Hindlimb muscle (tissue), 1 donor: ENCODE results near the gene CGB3. TPM values are rescaled to one million over a fixed set of nuclear protein-coding genes. Genes with fewer than 3 reads are reported as not detected.
A peak's percentile ranks its signal among the peaks of the same experiment; 100 is the strongest.

Experiments used
- DNase-seq: peaks from one replicate; pipeline ENCODE4 v3.0.0-alpha.2; 2013
- polyA plus RNA-seq: library from polyadenylated mRNA; unstranded; fragments of 120-200 nt; gene quantifications from one replicate; pipeline ENCODE4 v1.2.1, GENCODE V29; 2013; ENCODE audit not compliant: insufficient read length

Gene CGB3
- polyA plus RNA-seq, 1 donor: not detected

DNA sequence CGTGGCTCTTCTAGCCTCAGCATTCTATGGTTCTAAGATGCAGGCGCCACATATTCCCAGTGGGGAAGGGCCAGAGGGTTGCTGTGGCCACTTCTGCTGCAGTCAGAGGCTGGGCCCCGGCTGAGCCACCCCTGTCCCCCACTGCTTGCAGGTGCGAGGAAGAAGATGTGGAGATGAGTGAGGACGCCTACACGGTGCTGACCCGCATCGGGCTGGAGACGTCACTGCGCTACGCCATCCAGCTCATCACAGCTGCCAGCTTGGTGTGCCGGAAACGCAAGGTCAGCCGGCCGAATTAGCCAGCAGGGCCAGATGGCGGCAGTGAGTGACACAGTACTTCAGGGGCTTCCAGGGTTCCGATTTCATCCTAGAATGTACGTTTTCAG is 9.3 kb downstream of the CGB3 start:
- no peak for DNase-seq

- DNase-seq: no peak
Observed at GRCh38 chr19:49014123-49014869, 9.8 kb downstream of the CGB3 start.

DNA sequence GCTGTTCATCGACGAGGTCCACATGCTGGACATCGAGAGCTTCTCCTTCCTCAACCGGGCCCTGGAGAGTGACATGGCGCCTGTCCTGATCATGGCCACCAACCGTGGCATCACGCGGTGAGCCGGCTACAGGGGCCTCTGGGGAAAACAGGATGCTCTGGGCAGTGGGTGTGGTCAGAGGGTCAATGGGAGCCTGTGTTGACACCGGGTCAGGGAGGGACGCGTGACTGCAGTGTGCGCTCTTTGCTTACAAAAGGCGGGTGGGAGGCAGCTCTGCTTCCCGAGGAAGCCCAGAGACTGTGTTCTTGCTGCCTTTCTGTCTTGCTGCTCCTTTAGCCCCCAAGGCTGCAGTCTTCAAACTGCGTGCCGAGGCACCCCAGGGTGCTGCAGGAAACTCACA is 12.9 kb downstream of the CGB3 start:
- DNase-seq: no peak

- no peak for DNase-seq
Observed at GRCh38 chr19:49010453-49010852, 13.7 kb downstream of the CGB3 start.

GRCh38 chr19:49009828-49010227 is 14.3 kb downstream of the CGB3 start:
- DNase-seq: no peak

DNA sequence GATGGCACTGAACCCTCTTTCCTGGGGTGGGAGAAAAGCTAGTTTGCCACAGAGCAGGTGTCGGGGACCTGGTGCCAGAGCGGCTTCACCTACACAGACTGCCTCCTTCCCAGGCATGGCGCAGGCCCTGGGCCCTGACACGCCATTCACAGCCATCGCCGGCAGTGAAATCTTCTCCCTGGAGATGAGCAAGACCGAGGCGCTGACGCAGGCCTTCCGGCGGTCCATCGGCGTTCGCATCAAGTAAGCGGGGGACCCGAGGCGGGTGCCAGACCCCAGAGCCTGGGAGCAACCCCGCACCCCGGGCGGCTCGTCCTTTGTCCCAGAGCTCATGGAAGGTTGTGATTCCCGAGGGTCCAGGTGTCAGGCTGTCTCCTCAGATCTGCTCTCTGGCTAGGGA is 17.2 kb downstream of the CGB3 start:
- no peak for DNase-seq

GRCh38 chr19:49004964-49005614 is 19.0 kb downstream of the CGB3 start:
- no peak for DNase-seq

DNA sequence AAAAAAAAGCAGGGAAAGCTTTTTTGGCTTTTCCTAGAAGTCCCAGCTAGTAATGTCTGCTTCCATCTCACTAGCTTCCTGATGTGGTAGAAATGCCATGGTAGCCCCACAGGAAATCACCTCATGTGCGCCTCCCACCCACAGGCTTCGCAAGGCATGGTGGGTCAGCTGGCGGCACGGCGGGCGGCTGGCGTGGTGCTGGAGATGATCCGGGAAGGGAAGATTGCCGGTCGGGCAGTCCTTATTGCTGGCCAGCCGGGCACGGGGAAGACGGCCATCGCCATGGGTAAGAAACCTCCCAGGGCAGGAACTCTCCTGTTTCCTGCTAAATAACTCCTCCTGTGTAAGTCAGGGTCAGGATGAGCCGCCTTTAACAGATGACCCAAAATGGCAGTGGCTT is 20.0 kb downstream of the CGB3 start:
- no peak for DNase-seq

DNA sequence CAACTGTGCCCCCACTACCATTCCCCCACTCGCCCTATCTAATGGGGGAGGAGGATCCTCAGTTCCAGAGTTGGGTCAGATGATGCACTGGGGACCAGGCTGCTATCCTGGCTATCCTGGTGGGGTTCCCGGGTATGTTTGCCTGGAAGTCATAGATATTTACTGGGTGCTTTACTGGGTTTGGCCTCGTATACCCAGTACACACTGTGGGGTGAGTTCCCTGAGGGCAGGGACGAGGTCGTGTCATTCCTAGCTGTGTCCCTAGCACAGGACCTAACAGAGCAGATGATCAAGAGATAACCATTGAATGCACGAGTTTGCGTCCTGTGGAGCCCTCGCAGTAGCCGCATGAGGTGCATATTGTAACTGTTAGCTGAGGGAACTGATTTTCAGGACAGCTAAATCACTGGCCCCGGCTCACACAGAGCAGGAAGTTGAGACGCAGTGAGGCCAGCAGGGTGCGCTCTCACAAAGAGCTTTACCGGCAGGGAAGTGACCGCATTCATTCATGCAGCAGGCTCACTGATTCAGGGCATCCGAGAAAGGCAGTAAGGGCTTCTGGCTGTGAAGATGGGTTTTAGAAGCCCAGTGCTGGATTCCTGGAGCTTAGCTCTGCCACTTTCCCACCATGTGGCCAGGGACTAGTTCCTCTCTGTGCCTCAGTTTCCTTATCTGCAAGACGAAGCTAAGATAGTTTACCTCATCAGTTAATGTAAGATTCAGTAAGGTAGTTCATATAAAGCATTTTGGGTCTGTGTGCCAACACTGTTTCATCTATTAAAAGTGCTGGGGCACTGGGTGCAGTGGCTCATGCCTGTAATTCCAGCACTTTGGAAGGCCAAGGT is 24.4 kb downstream of the CGB3 start:
- no peak for DNase-seq

DNA sequence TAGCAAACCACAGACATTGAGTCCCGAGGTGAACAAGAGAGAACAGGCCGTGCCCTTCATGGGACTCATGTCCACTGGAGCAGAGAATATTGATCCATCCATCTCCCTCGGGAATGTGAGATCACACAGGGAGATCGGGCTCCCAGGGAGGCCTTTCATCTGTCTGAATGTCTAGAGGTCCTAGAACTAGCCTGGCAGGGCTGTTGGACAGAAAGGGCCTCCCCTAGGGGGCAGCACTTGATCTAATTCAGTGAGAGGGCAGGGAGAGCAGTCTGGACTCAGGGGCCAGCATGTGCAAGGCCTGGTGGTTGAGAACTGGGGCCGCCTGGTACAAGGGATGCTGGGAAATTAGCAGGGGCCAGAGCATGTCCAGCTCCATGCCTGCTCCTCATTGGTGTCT is 26.2 kb downstream of the CGB3 start:
- no peak for DNase-seq

GRCh38 chr19:48994035-48994386 is 30.1 kb downstream of the CGB3 start:
- DNase-seq: no peak

- peak; percentile 100 for DNase-seq
Observed at GRCh38 chr19:48993175-48994034, 30.7 kb downstream of the CGB3 start, which contains the start of the genes GYS1 and RUVBL2. TSS of gene GYS1 (minus strand) at chr19:48993309. CDS start at chr19:48993112, 197 bp downstream. TSS of gene RUVBL2 (plus strand) at chr19:48993887. CDS start at chr19:48993912, 25 bp downstream.

DNA sequence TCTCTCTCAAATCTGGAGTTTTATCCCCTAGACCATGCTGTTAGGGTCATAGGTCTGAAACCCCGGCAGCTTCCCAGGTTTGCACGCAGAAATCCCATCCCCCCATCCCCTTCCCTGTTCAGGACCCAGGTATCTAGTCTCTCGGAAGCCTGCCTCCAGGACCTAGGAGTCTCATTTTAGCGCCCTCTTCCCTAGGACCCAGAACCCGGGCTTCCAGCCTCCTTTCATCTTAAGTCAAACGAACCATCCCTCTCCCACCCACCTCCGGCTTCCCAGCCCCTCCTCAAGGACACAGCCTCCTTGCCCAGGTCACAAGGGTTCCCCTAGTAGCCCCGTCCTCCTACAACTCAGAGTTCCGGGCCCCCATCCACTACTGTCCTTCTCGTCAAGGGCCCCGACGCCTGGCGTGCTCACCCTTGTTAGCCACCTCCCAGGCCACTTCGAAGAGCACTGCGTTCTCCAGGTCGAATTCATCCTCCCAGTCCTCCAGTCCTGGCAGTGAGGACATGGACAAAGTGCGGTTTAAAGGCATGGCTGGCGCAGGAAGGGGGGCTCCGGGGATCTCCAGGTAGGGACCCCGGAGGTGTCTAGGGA is 31.5 kb downstream of the CGB3 start:
- no peak for DNase-seq

- peak; percentile 78 for DNase-seq
Observed at GRCh38 chr19:48991873-48992580, 32.1 kb downstream of the CGB3 start.

- DNase-seq: no peak
Observed at GRCh38 chr19:48991011-48991609, 33.0 kb downstream of the CGB3 start.

- no peak for DNase-seq
Observed at GRCh38 chr19:48990400-48990799, 33.7 kb downstream of the CGB3 start.

- no peak for DNase-seq
Observed at GRCh38 chr19:48989701-48990291, 34.3 kb downstream of the CGB3 start.

DNA sequence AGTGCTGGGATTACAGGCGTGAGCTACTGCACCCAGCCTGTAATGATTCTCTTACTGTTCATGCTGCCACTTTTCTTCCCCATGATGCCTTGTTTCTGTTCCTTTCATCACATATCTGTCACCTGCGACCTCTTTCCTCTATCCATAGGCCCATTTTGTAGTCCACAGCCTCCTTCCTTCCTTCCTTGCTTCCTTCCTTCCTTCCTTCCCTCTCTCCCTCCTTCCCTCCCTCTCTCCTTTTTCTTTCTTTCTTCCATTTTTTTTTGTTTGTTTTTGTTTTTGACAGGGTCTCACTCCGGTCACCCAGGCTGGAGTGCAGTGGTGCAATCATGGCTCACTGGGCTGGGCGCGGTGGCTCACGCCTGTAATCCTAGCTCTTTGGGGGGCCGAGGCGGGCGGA is 35.3 kb downstream of the CGB3 start:
- DNase-seq: no peak

DNA sequence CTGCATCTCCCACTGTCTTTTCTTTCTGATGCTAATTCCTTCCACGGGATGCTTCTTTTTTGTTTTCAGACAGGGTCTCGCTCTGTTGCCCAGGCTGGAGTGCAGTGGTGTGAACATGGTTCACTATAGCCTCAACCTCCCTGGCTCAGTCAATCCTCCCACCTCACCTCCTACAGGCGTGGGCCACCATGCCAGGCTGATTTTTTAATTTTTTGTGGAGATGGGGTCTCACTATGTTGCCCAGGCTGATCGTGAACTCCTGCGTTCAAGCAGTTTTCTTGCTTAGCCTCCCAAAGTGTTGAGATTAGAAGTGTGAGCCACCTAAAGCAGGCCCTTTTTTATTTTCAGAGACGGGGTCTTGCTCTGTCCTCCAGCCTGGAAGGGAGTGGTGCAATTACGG is 35.8 kb downstream of the CGB3 start:
- DNase-seq: no peak

- DNase-seq: no peak
Observed at GRCh38 chr19:48987323-48987722, 36.8 kb downstream of the CGB3 start.
